Lung (tissue), 12 donors: ENCODE data around the gene DHRS3. TPM values are rescaled to one million over a fixed set of nuclear protein-coding genes. Genes with fewer than 3 reads are reported as not detected.
"Not testable (repeated sequence)": the region's sequence is repeated elsewhere in the genome, so short reads cannot be mapped to it uniquely, and the experiment has no call there.

Source experiments
- ATAC-seq: fragments of 200-7000 bp; cut with Tn5 transposase; one replicate; pipeline ENCODE4 v1.9.1; 2020; ENCODE audit warnings: moderate number of reproducible peaks; ENCODE audit not compliant: insufficient read depth, low FRiP score
- DNase-seq, 3 donors: peaks; one replicate each; pipeline ENCODE4 v3.0.0-alpha.2; 2013 to 2017
- H3K27ac ChIP-seq, 2 donors: one replicate each; pipeline ENCODE4 v1.5.1; 2013; ENCODE audit warnings: mild to moderate bottlenecking in 2 of 2, moderate library complexity in 2 of 2, control low read depth in 1 of 2, inconsistent platforms in 1 of 2, low read depth in 1 of 2, low read length in 1 of 2
- H3K27me3 ChIP-seq, 3 donors: one replicate each; pipeline ENCODE4 v1.5.1; 2013; ENCODE audit warnings: low read length in 2 of 3; ENCODE audit not compliant: control insufficient read depth in 3 of 3, insufficient read depth in 3 of 3
- H3K36me3 ChIP-seq, 4 donors: one replicate each; pipeline ENCODE4 v1.5.1; 2013; ENCODE audit warnings: low read length in 4 of 4, mild to moderate bottlenecking in 1 of 4, moderate library complexity in 1 of 4; ENCODE audit not compliant: control insufficient read depth in 4 of 4, insufficient read depth in 4 of 4
- H3K4me1 ChIP-seq, 5 donors: one replicate each; pipeline ENCODE4 v1.5.1; 2013; ENCODE audit warnings: low read length in 5 of 5, mild to moderate bottlenecking in 2 of 5, moderate library complexity in 1 of 5; ENCODE audit not compliant: control insufficient read depth in 5 of 5, insufficient read depth in 5 of 5
- H3K4me3 ChIP-seq: one replicate; pipeline ENCODE4 v1.5.1; 2013; ENCODE audit warnings: mild to moderate bottlenecking, control low read depth, moderate library complexity
- H3K9ac ChIP-seq, 2 donors: one replicate each; pipeline ENCODE4 v1.5.1; 2013; ENCODE audit warnings: low read length in 2 of 2, control low read depth in 1 of 2; ENCODE audit not compliant: insufficient read depth in 1 of 2
- H3K9me3 ChIP-seq, 4 donors: one replicate each; pipeline ENCODE4 v1.5.1; 2013; ENCODE audit warnings: low read length in 3 of 4, mild to moderate bottlenecking in 1 of 4, moderate library complexity in 1 of 4; ENCODE audit not compliant: control insufficient read depth in 4 of 4, insufficient read depth in 3 of 4
- WGBS, 2 donors: extraction: QIAGEN DNeasy Blood & Tissue Kit; methylation state at CpG; one replicate each; pipeline ENCODE4 v1.1.7; 2013; 5-methylcytosine and 5-hydroxymethylcytosine counted together
- polyA plus RNA-seq, 2 donors: library from polyadenylated mRNA; stranded (reverse); fragments of 200-250 nt; gene quantifications; one replicate each; pipeline ENCODE4 v1.2.1, GENCODE V29; 2013
- total RNA-seq, 2 donors: library from RNA; depleted of rRNA in 1 of 2; stranded (reverse); fragments of >200 nt in 1 of 2; gene quantifications; one replicate each; pipeline ENCODE4 v1.2.1, GENCODE V29; 2014 to 2021
- TF ChIP-seq, protein P1 (sequence below): IDR thresholded peaks from 2 replicates; pipeline ENCODE4 v1.5.1; 2012; ENCODE audit warnings: mild to moderate bottlenecking; ENCODE audit errors: control extremely low read depth, extremely low read depth
- donor health status: control.
- donor health status: control.
- donor health status: Bipolar disorder and iron deficiency.
- donor health status: healthy.
- donor health status: DM: yes; HTN: yes; CAD: no.

DHRS3 gene
- total and polyA plus RNA-seq, 4 donors: 56.7 to 109 (median 79.8) TPM

DNA sequence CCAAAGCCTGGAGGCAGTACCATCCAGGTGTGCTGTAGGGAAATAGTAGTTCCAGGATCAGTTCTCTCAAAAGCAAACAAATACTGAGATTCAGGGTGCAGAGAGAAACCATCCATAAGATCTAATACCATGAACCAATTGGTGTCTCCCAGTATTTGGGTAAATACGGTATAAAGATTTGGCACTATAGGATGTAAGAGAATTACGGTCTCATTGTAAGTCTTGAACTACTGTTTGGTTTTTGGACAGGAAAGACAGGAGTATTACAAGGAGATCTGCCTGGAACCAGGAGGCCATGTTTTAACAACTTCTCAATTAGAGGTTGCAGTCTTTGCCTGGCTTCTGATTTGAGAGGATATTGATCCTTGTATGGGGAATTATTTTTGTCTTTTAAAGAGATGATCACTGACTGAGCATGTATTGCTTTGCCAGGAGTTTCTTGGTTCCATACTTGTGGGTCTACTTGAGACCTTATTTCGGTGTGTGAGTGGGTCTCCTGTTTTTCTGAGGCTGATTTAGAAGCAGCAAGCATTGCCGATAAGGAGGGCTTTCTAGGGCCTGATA lies 36.1 kb upstream of the DHRS3 start:
- ATAC-seq: no peak
- 82 to 89% methylated on average over 4 of the region's 4 CpGs for WGBS, 2 donors
- H3K4me1 ChIP-seq: peaks cover 0 to 10% (median 0%) of the 10 kb centered on the region in 5 donors
- H3K36me3 ChIP-seq: no peaks in the 10 kb centered on the region
- TF ChIP-seq, protein P1, sequence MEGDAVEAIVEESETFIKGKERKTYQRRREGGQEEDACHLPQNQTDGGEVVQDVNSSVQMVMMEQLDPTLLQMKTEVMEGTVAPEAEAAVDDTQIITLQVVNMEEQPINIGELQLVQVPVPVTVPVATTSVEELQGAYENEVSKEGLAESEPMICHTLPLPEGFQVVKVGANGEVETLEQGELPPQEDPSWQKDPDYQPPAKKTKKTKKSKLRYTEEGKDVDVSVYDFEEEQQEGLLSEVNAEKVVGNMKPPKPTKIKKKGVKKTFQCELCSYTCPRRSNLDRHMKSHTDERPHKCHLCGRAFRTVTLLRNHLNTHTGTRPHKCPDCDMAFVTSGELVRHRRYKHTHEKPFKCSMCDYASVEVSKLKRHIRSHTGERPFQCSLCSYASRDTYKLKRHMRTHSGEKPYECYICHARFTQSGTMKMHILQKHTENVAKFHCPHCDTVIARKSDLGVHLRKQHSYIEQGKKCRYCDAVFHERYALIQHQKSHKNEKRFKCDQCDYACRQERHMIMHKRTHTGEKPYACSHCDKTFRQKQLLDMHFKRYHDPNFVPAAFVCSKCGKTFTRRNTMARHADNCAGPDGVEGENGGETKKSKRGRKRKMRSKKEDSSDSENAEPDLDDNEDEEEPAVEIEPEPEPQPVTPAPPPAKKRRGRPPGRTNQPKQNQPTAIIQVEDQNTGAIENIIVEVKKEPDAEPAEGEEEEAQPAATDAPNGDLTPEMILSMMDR: no peak
- H3K4me3 ChIP-seq: no peak overlapping the region
- no peak overlapping the region for H3K27ac ChIP-seq
- peak in 2 of 3 donors; percentile 24 to 43 for DNase-seq
- no peaks in the 10 kb centered on the region for H3K9me3 ChIP-seq
- no peak overlapping the region for H3K9ac ChIP-seq
- no peaks in the 10 kb centered on the region for H3K27me3 ChIP-seq

- WGBS, 2 donors: 62 to 81% methylated on average over 5 of the region's 5 CpGs
- Histone ChIP-seq H3K9ac (no peak overlapping the region), H3K27ac (no peak overlapping the region), H3K9me3 (no peaks in the 10 kb centered on the region), H3K4me3 (no peak overlapping the region), H3K36me3 (no peaks in the 10 kb centered on the region), H3K27me3 (no peaks in the 10 kb centered on the region), H3K4me1 (peaks cover 0 to 12% (median 0%) of the 10 kb centered on the region in 5 donors)
- ATAC-seq: no peak
- TF ChIP-seq, protein P1: no peak
- peak in 2 of 3 donors; percentile 73 for DNase-seq
These were observed 32.0 kb upstream of the DHRS3 start for GRCh38 chr1:12649971-12650421.

DNA sequence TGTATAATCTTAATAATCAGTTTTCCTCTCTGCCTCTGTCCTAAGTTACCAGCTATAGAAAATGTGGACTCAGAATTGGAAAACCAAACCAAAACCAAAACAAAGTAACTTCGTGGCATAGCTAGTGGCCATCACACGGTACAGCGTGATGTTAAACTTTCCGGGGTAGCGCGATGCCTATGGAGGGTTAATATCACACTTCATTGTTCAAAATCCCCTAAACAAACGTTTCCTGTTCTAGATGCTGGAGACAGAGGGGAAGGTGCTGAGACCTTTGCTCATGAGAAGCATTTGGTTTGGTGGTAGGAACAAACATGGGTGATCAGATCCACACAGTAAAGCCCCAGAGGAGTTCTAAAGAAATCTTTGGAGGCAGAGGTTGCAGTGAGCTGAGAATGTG lies 30.7 kb upstream of the DHRS3 start:
- WGBS, 2 donors: 67 to 70% methylated on average over 7 of the region's 7 CpGs
- Histone ChIP-seq H3K4me3 (no peak overlapping the region), H3K4me1 (peaks cover 0 to 12% (median 0%) of the 10 kb centered on the region in 5 donors), H3K27ac (no peak overlapping the region), H3K9ac (no peak overlapping the region), H3K9me3 (no peaks in the 10 kb centered on the region), H3K27me3 (no peaks in the 10 kb centered on the region), H3K36me3 (no peaks in the 10 kb centered on the region)
- ATAC-seq: no peak
- TF ChIP-seq, protein P1: no peak
- DNase-seq: no peak

- ATAC-seq, H3K4me3 ChIP-seq, DNase-seq, H3K36me3 ChIP-seq, H3K9me3 ChIP-seq, H3K27ac ChIP-seq, H3K9ac ChIP-seq, H3K27me3 ChIP-seq: not testable (repeated sequence)
- H3K4me1 ChIP-seq: peaks cover 0 to 11% (median 0%) of the 10 kb centered on the region in 5 donors
- WGBS, 2 donors: 92 to 95% methylated on average over 9 of the region's 9 CpGs
These were observed 27.4 kb upstream of the DHRS3 start for GRCh38 chr1:12645401-12645800.
